Loucy (cell line): ENCODE data around the gene BRD1.

Experiments used
- H2AFZ ChIP-seq: fragments of 200-600 bp; sonication (generic); 2 replicates; pipeline ENCODE4 v1.6.0; 2016; ENCODE audit warnings: antibody characterized with exemption, mild to moderate bottlenecking, low read length, moderate library complexity
- H3F3A ChIP-seq: fragments of 200-600 bp; 2 replicates; pipeline ENCODE4 v1.6.0; 2016; ENCODE audit warnings: antibody characterized with exemption, low read depth, mild to moderate bottlenecking
- H3K27me3 ChIP-seq: fragments of 200-600 bp; sonication (generic); 2 replicates; pipeline ENCODE4 v1.6.1; 2014; ENCODE audit warnings: low read length, mild to moderate bottlenecking; ENCODE audit not compliant: insufficient read depth, poor library complexity, severe bottlenecking
- H3K36me3 ChIP-seq: fragments of 200-600 bp; sonication (generic); 2 replicates; pipeline ENCODE4 v1.6.1; 2016; ENCODE audit warnings: low read length; ENCODE audit not compliant: insufficient read depth
- H3K4me1 ChIP-seq: fragments of 200-600 bp; sonication (generic); 2 replicates; pipeline ENCODE4 v1.5.1; 2014; ENCODE audit warnings: low read length, mild to moderate bottlenecking; ENCODE audit not compliant: insufficient read depth, poor library complexity, severe bottlenecking
- H3K4me2 ChIP-seq: fragments of 200-600 bp; sonication (generic); 2 replicates; pipeline ENCODE4 v1.6.0; 2014; ENCODE audit warnings: antibody characterized with exemption, low read length, low read depth, mild to moderate bottlenecking; ENCODE audit not compliant: poor library complexity, severe bottlenecking
- H3K4me3 ChIP-seq: fragments of 200-600 bp; sonication (generic); 2 replicates; pipeline ENCODE4 v1.5.1; 2014; ENCODE audit warnings: low read length, mild to moderate bottlenecking, mixed read lengths; ENCODE audit not compliant: poor library complexity, severe bottlenecking
- H3K79me2 ChIP-seq: fragments of 200-600 bp; sonication (generic); 2 replicates; pipeline ENCODE4 v1.6.1; 2014; ENCODE audit warnings: low read length; ENCODE audit not compliant: insufficient read depth
- H3K9ac ChIP-seq: fragments of 200-600 bp; sonication (generic); 2 replicates; pipeline ENCODE4 v1.6.0; 2014; ENCODE audit warnings: mild to moderate bottlenecking, low read depth, low read length, moderate library complexity; ENCODE audit not compliant: poor library complexity, severe bottlenecking
- H3K9me2 ChIP-seq: fragments of 200-600 bp; sonication (generic); replicated peaks from 2 replicates; pipeline ENCODE4 v1.6.1; 2016; ENCODE audit warnings: low read depth, low read length, mixed read lengths
- H3K9me3 ChIP-seq: fragments of 200-600 bp; sonication (generic); 2 replicates; pipeline ENCODE4 v1.6.1; 2014; ENCODE audit warnings: mild to moderate bottlenecking, antibody characterized with exemption, low read length, low read depth; ENCODE audit not compliant: insufficient read depth
- H4K20me1 ChIP-seq: fragments of 200-600 bp; sonication (generic); 2 replicates; pipeline ENCODE4 v1.6.0; 2014; ENCODE audit warnings: antibody characterized with exemption, low read length, mild to moderate bottlenecking; ENCODE audit not compliant: insufficient read depth, poor library complexity, severe bottlenecking
- EZH2phosphoT487 ChIP-seq: fragments of 200-600 bp; IDR thresholded peaks from 2 replicates; pipeline ENCODE4 v1.6.1; 2018; ENCODE audit warnings: antibody characterized with exemption, mild to moderate bottlenecking, moderate library complexity, borderline replicate concordance
- TF ChIP-seq, protein P1 (sequence below): fragments of 200-600 bp; sonication (generic); conservative IDR thresholded peaks from 2 replicates; pipeline ENCODE4 v1.5.1; 2014; ENCODE audit warnings: mild to moderate bottlenecking, antibody characterized with exemption, low read length

The BRD1 gene

DNA sequence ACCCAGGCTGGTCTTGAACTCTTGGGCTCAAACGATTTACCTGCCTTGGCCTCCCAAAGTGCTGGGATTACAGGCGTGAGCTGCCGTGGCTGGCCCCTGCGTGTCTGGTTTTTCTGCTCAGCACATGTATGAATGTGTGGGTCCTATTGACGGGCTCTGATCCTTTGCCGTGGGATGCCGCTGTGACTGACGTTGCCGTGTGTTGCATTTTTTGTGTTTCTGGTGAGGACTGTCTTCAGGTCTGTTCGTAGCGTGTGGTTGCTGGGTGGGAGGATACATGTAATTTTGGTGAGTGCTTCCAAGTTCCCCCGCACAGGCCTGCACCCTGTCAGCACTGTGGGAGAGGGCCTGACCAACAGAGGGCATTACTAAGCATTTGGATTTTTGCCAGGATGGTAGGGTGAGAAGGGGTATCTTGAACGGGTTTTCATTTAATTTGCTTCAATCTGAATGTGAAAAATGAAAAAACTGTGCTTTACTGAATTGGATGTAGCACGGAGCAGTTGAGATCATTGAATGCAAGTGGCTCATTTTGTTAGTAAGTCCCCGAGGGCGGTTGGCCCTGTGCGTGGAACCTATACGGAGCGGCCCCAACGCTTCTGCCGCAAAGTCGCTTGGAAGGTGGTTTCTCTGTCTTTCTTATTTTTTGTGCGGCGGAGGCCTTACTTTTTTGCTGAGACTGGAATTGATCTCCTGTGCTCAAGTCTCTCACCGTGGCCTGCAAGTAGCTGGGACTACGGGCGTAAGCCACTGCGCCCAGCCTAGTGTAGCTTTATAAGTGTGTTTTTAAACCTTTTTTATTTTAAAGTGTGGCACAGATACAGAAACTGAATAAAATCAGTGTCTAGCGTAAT, 34.2 kb upstream of the BRD1 start:
- Histone ChIP-seq H3K36me3 (no peaks in the 10 kb centered on the region), H3K4me1 (peaks cover 65% of the 10 kb centered on the region), H2AFZ (no peak overlapping the region), H3K9me3 (no peaks in the 10 kb centered on the region), H3K27me3 (no peaks in the 10 kb centered on the region), H3K9me2 (no peaks in the 10 kb centered on the region), H3K79me2 (peaks cover 99% of the 10 kb centered on the region), H3K4me2 (peak overlapping the region; percentile 53), H3F3A (peaks cover 9% of the 10 kb centered on the region), H4K20me1 (peaks cover 97% of the 10 kb centered on the region), H3K9ac (no peak overlapping the region), H3K4me3 (peak overlapping the region; percentile 37)
- TF ChIP-seq, protein P1, sequence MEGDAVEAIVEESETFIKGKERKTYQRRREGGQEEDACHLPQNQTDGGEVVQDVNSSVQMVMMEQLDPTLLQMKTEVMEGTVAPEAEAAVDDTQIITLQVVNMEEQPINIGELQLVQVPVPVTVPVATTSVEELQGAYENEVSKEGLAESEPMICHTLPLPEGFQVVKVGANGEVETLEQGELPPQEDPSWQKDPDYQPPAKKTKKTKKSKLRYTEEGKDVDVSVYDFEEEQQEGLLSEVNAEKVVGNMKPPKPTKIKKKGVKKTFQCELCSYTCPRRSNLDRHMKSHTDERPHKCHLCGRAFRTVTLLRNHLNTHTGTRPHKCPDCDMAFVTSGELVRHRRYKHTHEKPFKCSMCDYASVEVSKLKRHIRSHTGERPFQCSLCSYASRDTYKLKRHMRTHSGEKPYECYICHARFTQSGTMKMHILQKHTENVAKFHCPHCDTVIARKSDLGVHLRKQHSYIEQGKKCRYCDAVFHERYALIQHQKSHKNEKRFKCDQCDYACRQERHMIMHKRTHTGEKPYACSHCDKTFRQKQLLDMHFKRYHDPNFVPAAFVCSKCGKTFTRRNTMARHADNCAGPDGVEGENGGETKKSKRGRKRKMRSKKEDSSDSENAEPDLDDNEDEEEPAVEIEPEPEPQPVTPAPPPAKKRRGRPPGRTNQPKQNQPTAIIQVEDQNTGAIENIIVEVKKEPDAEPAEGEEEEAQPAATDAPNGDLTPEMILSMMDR: peak; percentile 47
- TF ChIP-seq EZH2phosphoT487: no peak

DNA sequence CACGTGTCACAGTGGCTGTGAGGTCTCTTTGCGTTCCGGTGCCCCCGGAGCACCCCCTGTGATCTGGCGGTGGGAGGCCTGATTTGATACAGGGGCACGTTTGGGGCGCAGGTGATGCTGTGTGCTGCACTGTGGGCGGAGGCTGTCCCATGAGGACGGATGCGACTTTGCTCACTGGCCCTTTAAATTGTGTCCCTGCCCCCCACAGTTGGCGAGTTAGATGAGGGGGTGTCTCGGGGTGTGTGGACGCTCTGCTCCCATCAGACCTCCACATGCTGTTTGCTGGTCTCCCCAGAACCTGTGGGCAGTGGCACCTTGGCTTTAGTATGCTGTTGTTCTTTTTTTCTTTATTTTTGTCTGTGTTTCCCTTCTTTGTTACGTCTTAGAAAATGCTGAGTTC, 31.2 kb upstream of the BRD1 start:
- Histone ChIP-seq H3K79me2 (peaks cover 98% of the 10 kb centered on the region), H3K9me3 (no peaks in the 10 kb centered on the region), H4K20me1 (peaks cover 93% of the 10 kb centered on the region)

DNA sequence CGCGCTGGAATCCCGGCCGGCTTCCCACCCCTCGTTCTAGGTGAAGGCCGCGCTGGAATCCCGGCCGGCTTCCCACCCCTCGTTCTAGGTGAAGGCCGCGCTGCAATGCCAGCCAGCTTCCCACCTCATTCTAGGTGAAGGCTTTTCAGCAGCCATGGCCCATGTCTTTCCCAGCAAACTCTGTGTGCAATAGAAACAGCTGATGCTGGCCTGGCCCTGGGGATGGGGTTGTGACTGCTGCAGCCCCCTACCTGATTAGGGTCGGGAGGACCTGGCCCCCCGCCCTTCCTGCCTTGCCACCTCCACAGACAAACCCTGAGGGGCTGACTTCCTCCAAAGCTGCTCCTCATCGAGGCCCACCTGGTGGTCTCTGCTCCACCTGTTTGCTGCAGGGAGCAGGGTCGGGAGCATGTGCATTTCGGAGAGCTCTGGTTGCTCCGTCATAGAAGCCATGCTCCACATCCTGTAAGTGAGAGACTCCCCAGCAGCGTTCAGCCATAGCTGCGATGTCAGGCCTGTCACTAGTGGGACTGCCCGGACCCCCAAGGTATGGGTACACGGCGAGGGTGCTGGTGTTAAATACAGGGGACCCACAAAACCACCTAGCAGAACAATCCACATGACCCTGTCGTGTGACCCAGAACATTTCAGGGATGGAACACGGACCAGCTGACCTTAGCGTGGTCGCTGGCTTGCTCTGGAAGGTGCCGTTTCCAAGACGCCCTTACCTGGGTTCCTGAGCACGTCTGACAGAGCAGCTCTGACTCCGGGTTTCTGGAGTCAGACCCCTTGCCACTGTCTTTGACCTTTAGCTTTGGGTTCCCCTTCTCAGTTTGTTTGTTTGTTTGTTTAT, 29.3 kb upstream of the BRD1 start:
- Histone ChIP-seq H3F3A (peaks cover 9% of the 10 kb centered on the region), H3K9ac (peak overlapping the region; percentile 48), H3K36me3 (no peaks in the 10 kb centered on the region), H2AFZ (no peak overlapping the region), H3K9me3 (no peaks in the 10 kb centered on the region), H3K4me3 (peak overlapping the region; percentile 79), H3K27me3 (no peaks in the 10 kb centered on the region), H4K20me1 (peaks cover 75% of the 10 kb centered on the region), H3K9me2 (no peaks in the 10 kb centered on the region), H3K4me2 (peak overlapping the region; percentile 90), H3K4me1 (peaks cover 59% of the 10 kb centered on the region), H3K79me2 (peaks cover 80% of the 10 kb centered on the region)
- TF ChIP-seq, protein P1: no peak
- TF ChIP-seq EZH2phosphoT487: no peak

More for the DNA sequence above, 31.2 kb upstream of the BRD1 start:
- peak overlapping the region; percentile 48 for H3K9ac ChIP-seq
- H3K9me2 ChIP-seq: no peaks in the 10 kb centered on the region
- H3K4me3 ChIP-seq: peak overlapping the region; percentile 79
- H3F3A ChIP-seq: no peaks in the 10 kb centered on the region
- no peaks in the 10 kb centered on the region for H3K27me3 ChIP-seq
- H2AFZ ChIP-seq: no peak overlapping the region
- H3K4me1 ChIP-seq: peaks cover 55% of the 10 kb centered on the region
- TF ChIP-seq, protein P1: no peak
- no peak for TF ChIP-seq EZH2phosphoT487
- no peaks in the 10 kb centered on the region for H3K36me3 ChIP-seq
- peak overlapping the region; percentile 90 for H3K4me2 ChIP-seq
